ENCODE data around the gene CLIP3. TPM values are rescaled to one million over a fixed set of nuclear protein-coding genes. Genes with fewer than 3 reads are reported as not detected.

Gene CLIP3
- total RNA-seq, 1 experiment from 2014 or later, result 1.5 TPM

GRCh38 chr19:35991731-35992450 is 40.8 kb downstream of the CLIP3 start:
- peaks cover 20 to 33% of the 10 kb centered on the region in 2 experiments for H3K4me1 ChIP-seq (ENCODE audit: control insufficient read depth in 1 of 2, insufficient read depth in 2 of 2, low read length in 2 of 2)
- no peak overlapping the region for H3K4me2 ChIP-seq (ENCODE audit: low read length)
- no TSS peak for BruUV-seq (replicated peaks)
- H3K9me2 ChIP-seq (ENCODE audit: insufficient read depth), result no peaks in the 10 kb centered on the region
- ChIA-PET CTCF (no interaction called here), RAD21 (ENCODE audit: low non-redundant PET in 1 of 2, low total read pairs in 2 of 2, uncharacterized antibody in 2 of 2, unreplicated experiment in 2 of 2) (interaction anchor here in 1 of 2 experiments (0.7 kb wide), 1 partner anchor 1951 kb away, joined by 5 read pairs; no protein-coding TSS in a partner anchor), POLR2A (no interaction called here)
- no peaks in the 10 kb centered on the region for H3K36me3 ChIP-seq (ENCODE audit: control insufficient read depth in 1 of 2, insufficient read depth in 2 of 2, low read length in 2 of 2)
- no peak for TF ChIP-seq POLR2A (IDR thresholded peaks at IDR 0.05; ENCODE audit: borderline replicate concordance, extremely low read depth, insufficient read depth, insufficient read length)
- no peak for TF ChIP-seq ZFX (IDR thresholded peaks at IDR 0.05)
- no peak for TF ChIP-seq CBX3 (IDR thresholded peaks at IDR 0.05; ENCODE audit: low read depth)
- TF ChIP-seq ELF1 (IDR thresholded peaks at IDR 0.05; ENCODE audit: borderline replicate concordance, low read depth), result no peak
- TF ChIP-seq ATF3 (IDR thresholded peaks at IDR 0.05), result no peak
- TF ChIP-seq JUND (IDR thresholded peaks at IDR 0.05), result no peak
- TF ChIP-seq REST (IDR thresholded peaks at IDR 0.05; ENCODE audit: low read depth), result no peak
- TF ChIP-seq ZNF274 (IDR thresholded peaks at IDR 0.05; ENCODE audit: low read depth, low read length), result no peak
- TF ChIP-seq YY1 (IDR thresholded peaks at IDR 0.05; ENCODE audit: extremely low read depth, insufficient replicate concordance, low read depth, low read length), result no peak
- TF ChIP-seq TCF7L2 (IDR thresholded peaks at IDR 0.05; ENCODE audit: borderline replicate concordance, extremely low read depth, insufficient read depth, insufficient read length), result no peak
- TF ChIP-seq FOSL1 (IDR thresholded peaks at IDR 0.05; ENCODE audit: low read depth), result no peak
- no peak for TF ChIP-seq SIN3A (IDR thresholded peaks at IDR 0.05; ENCODE audit: low read depth)
- no peak for TF ChIP-seq SRF (IDR thresholded peaks at IDR 0.05; ENCODE audit: low read depth)
- TF ChIP-seq CEBPB (IDR thresholded peaks at IDR 0.05; ENCODE audit: low read depth), result no peak
- TF ChIP-seq EGR1 (IDR thresholded peaks at IDR 0.05; ENCODE audit: low read depth), result no peak
- TF ChIP-seq SP1 (IDR thresholded peaks at IDR 0.05; ENCODE audit: low read depth), result no peak
- no peak for TF ChIP-seq MAX (IDR thresholded peaks at IDR 0.05)
- TF ChIP-seq RAD21 (IDR thresholded peaks at IDR 0.05; ENCODE audit: low read depth), result no peak
- TF ChIP-seq EZH2phosphoT487 (IDR thresholded peaks at IDR 0.05; ENCODE audit: borderline replicate concordance), result no peak
- no peak for TF ChIP-seq POLR2AphosphoS5 (IDR thresholded peaks at IDR 0.05; ENCODE audit: low read depth, low read length)
- intact Hi-C loops (cut with micrococcal nuclease), result no loop called here
- no peak overlapping the region for H3K4me3 ChIP-seq (replicated peaks in 1 of 2; ENCODE audit: low read depth in 1 of 2, low read length in 2 of 2)
- no peak overlapping the region for H3K9ac ChIP-seq (ENCODE audit: low read length)
- H3K27ac ChIP-seq (ENCODE audit: low read depth, low read length), result no peak overlapping the region
- H4K20me1 ChIP-seq (ENCODE audit: insufficient read depth), result no peaks in the 10 kb centered on the region
- no peaks in the 10 kb centered on the region for H3K9me3 ChIP-seq (ENCODE audit: control insufficient read depth in 1 of 2, insufficient read depth in 1 of 2, low read depth in 1 of 2, low read length in 2 of 2)
- H2AFZ ChIP-seq (ENCODE audit: low read depth, low read length, poor library complexity, severe bottlenecking), result no peak overlapping the region
- DNase-seq (ENCODE audit: low read depth, low spot score) (no peak), ATAC-seq (no peak)
- H3K27me3 ChIP-seq (ENCODE audit: insufficient read depth, low read length), result no peaks in the 10 kb centered on the region
- peaks cover 16% of the 10 kb centered on the region for H3K79me2 ChIP-seq (ENCODE audit: insufficient read depth, low read length)

Measured in HCT116 (cell line).